Measurements from ENCODE around the gene LRRC42.

Gene LRRC42

DNA sequence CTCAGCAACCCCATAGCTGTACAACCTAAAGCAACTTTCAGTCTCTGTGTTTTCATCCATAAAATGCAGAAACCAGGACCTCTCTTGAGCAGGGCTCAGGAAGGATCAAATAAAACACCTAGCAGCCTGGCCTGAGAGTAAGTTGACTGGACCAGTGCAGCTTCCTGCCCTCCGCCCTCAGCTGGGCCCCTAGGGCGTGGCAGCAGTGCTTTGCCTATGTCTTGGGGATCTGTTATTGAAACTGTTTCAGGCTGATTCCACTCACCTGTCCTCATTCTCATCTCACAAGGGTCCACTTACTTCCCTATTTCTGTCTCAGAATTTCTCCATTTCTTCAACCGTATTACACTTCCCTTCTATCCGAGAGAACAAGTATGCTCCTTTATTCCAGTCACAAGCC is 17.3 kb downstream of the LRRC42 start:
- no peak overlapping the region for H3K4me3 ChIP-seq (ENCODE audit: low read depth, low read length)
- ChIA-PET POLR2A (interaction anchor here (0.6 kb wide), 2 partner anchors 20 to 88 kb away, joined by 3 to 5 read pairs; no protein-coding TSS in a partner anchor), CTCF (interaction anchor here (0.6 to 1.2 kb wide), 4 partner anchors 16 to 59 kb away, joined by 3 to 5 read pairs (median 4); no protein-coding TSS in a partner anchor)
- no peaks in the 10 kb centered on the region for H3K9me3 ChIP-seq (ENCODE audit: control insufficient read depth, insufficient read depth, low read depth, low read length)
- peaks cover 5% of the 10 kb centered on the region; the same call in 1 of the 2 replicates for H3K4me1 ChIP-seq (ENCODE audit: control insufficient read depth, insufficient read depth, low read length)
- TF ChIP-seq ZNF610 (tag by site-specific recombination; IDR thresholded peaks at IDR 0.05; ENCODE audit: borderline replicate concordance) (no peak), SCRT1 (tag by site-specific recombination; IDR thresholded peaks at IDR 0.05; ENCODE audit: borderline replicate concordance) (no peak), KLF8 (tag by site-specific recombination; IDR thresholded peaks at IDR 0.05) (no peak), ZNF341 (tag by site-specific recombination; IDR thresholded peaks at IDR 0.05; ENCODE audit: low read depth) (no peak)
- peaks cover 23 to 90% of the 10 kb centered on the region in 2 experiments for H3K36me3 ChIP-seq (ENCODE audit: control insufficient read depth in 2 of 2, insufficient read depth in 1 of 2, low read length in 2 of 2)
- no peak overlapping the region for H3K27ac ChIP-seq (ENCODE audit: extremely low read depth, low read depth, low read length)

DNA sequence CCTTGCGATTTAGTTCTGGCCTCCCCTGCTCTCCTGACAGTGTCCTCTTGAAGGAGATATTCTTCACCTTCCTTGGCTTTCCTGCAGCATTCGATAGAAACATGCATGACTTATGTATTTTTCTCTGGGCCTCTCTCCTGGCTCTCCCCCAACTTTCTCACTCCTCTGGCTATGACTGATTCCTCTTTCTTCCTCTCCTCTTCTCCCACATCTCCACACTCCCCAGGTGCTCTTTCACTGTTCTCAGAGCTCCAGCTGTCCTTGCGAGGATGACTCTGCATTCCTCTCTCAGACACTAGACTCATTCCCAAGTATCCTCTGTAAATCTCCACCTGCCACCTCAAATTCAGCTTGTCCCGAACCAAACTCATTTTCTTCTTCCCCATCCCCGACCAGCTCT is 18.0 kb downstream of the LRRC42 start:
- CTCF ChIA-PET, result interaction anchor here (0.6 to 1.2 kb wide), 4 partner anchors 14 to 697 kb away, joined by 3 to 5 read pairs (median 4); no protein-coding TSS in a partner anchor

DNA sequence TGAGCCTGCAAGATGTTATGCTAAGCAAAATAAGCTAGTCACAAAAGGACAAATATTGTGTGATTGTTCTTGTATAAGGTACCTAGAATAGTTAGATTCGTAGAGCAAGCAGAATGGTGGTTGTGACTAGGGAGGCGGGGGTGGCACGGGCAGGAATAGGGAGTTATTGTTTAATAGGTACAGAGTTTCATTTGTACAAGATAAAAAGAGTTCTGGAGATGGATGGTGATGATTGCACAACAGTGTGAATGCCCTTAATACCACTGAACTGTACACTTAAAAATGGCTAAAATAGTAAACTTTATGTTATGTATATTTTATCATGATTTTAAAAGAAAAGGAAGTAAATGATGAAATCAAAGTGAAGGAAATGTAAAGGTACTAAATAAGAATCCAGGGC is 20.6 kb downstream of the LRRC42 start:
- no peak overlapping the region for H3K27ac ChIP-seq (ENCODE audit: extremely low read depth, low read depth, low read length)
- H3K4me1 ChIP-seq (ENCODE audit: control insufficient read depth, insufficient read depth, low read length), result peaks cover 5% of the 10 kb centered on the region; the same call in 1 of the 2 replicates
- ChIA-PET CTCF (no interaction called here), POLR2A (no interaction called here)
- peaks cover 31 to 89% of the 10 kb centered on the region in 2 experiments for H3K36me3 ChIP-seq (ENCODE audit: control insufficient read depth in 2 of 2, insufficient read depth in 1 of 2, low read length in 2 of 2)
- no peaks in the 10 kb centered on the region for H3K9me3 ChIP-seq (ENCODE audit: control insufficient read depth, insufficient read depth, low read depth, low read length)
- H3K4me3 ChIP-seq (ENCODE audit: low read depth, low read length), result no peak overlapping the region
- TF ChIP-seq ZNF10 (tag by site-specific recombination; IDR thresholded peaks at IDR 0.05) (no peak), ZNF830 (tag by site-specific recombination; IDR thresholded peaks at IDR 0.05; ENCODE audit: low read depth) (no peak), ZNF202 (tag by site-specific recombination; IDR thresholded peaks at IDR 0.05; ENCODE audit: borderline replicate concordance) (no peak), SP2 (tag by site-specific recombination; IDR thresholded peaks at IDR 0.05) (no peak), GLIS1 (tag by site-specific recombination; IDR thresholded peaks at IDR 0.05) (no peak), ZNF433 (tag by site-specific recombination; IDR thresholded peaks at IDR 0.05; ENCODE audit: low read depth) (no peak), REPIN1 (tag by site-specific recombination; IDR thresholded peaks at IDR 0.05; ENCODE audit: low read depth) (no peak), OSR2 (tag by site-specific recombination; IDR thresholded peaks at IDR 0.05) (no peak), ZBTB20 (tag by site-specific recombination; IDR thresholded peaks at IDR 0.05) (no peak), ZNF837 (tag by site-specific recombination; IDR thresholded peaks at IDR 0.05) (no peak), ZNF324 (tag by site-specific recombination; IDR thresholded peaks at IDR 0.05) (no peak)
- TF ChIP-seq, protein P1, sequence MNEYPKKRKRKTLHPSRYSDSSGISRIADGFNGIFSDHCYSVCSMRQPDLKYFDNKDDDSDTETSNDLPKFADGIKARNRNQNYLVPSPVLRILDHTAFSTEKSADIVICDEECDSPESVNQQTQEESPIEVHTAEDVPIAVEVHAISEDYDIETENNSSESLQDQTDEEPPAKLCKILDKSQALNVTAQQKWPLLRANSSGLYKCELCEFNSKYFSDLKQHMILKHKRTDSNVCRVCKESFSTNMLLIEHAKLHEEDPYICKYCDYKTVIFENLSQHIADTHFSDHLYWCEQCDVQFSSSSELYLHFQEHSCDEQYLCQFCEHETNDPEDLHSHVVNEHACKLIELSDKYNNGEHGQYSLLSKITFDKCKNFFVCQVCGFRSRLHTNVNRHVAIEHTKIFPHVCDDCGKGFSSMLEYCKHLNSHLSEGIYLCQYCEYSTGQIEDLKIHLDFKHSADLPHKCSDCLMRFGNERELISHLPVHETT (tag by site-specific recombination; IDR thresholded peaks at IDR 0.05), result no peak

More for the DNA sequence above, 18.0 kb downstream of the LRRC42 start:
- Histone ChIP-seq H3K4me3 (ENCODE audit: low read depth, low read length) (no peak overlapping the region), H3K36me3 (ENCODE audit: control insufficient read depth in 2 of 2, insufficient read depth in 1 of 2, low read length in 2 of 2) (peaks cover 29 to 91% of the 10 kb centered on the region in 2 experiments), H3K4me1 (ENCODE audit: control insufficient read depth, insufficient read depth, low read length) (peaks cover 5% of the 10 kb centered on the region; the same call in 1 of the 2 replicates), H3K9me3 (ENCODE audit: control insufficient read depth, insufficient read depth, low read depth, low read length) (no peaks in the 10 kb centered on the region), H3K27ac (ENCODE audit: extremely low read depth, low read depth, low read length) (no peak overlapping the region)
- TF ChIP-seq ZNF423 (tag by site-specific recombination; IDR thresholded peaks at IDR 0.05), result no peak
- no peak for TF ChIP-seq ZNF555 (tag by site-specific recombination; conservative IDR thresholded peaks at IDR 0.05)
- TF ChIP-seq ZNF585B (tag by site-specific recombination; IDR thresholded peaks at IDR 0.05), result no peak
- TF ChIP-seq ZNF629 (tag by site-specific recombination; IDR thresholded peaks at IDR 0.05), result no peak
- no peak for TF ChIP-seq ZNF596 (tag by site-specific recombination; IDR thresholded peaks at IDR 0.05)
- no peak for TF ChIP-seq BCL11B (tag by site-specific recombination; IDR thresholded peaks at IDR 0.05; ENCODE audit: low read depth)
- no peak for TF ChIP-seq ZNF837 (tag by site-specific recombination; IDR thresholded peaks at IDR 0.05)
- TF ChIP-seq, protein P2, sequence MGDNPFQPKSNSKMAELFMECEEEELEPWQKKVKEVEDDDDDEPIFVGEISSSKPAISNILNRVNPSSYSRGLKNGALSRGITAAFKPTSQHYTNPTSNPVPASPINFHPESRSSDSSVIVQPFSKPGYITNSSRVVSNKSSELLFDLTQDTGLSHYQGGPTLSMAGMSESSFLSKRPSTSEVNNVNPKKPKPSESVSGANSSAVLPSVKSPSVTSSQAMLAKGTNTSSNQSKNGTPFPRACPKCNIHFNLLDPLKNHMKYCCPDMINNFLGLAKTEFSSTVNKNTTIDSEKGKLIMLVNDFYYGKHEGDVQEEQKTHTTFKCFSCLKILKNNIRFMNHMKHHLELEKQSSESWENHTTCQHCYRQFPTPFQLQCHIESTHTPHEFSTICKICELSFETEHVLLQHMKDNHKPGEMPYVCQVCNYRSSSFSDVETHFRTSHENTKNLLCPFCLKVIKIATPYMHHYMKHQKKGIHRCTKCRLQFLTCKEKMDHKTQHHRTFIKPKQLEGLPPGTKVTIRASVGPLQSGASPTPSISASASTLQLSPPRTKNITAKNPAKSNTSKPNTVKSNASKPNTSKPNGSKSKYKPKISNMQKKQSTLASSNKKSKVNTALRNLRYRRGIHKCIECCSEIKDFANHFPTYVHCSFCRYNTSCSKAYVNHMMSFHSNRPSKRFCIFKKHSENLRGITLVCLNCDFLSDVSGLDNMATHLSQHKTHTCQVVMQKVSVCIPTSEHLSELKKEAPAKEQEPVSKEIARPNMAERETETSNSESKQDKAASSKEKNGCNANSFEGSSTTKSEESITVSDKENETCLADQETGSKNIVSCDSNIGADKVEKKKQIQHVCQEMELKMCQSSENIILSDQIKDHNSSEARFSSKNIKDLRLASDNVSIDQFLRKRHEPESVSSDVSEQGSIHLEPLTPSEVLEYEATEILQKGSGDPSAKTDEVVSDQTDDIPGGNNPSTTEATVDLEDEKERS (tag by site-specific recombination; IDR thresholded peaks at IDR 0.05), result no peak
- TF ChIP-seq, protein P3, sequence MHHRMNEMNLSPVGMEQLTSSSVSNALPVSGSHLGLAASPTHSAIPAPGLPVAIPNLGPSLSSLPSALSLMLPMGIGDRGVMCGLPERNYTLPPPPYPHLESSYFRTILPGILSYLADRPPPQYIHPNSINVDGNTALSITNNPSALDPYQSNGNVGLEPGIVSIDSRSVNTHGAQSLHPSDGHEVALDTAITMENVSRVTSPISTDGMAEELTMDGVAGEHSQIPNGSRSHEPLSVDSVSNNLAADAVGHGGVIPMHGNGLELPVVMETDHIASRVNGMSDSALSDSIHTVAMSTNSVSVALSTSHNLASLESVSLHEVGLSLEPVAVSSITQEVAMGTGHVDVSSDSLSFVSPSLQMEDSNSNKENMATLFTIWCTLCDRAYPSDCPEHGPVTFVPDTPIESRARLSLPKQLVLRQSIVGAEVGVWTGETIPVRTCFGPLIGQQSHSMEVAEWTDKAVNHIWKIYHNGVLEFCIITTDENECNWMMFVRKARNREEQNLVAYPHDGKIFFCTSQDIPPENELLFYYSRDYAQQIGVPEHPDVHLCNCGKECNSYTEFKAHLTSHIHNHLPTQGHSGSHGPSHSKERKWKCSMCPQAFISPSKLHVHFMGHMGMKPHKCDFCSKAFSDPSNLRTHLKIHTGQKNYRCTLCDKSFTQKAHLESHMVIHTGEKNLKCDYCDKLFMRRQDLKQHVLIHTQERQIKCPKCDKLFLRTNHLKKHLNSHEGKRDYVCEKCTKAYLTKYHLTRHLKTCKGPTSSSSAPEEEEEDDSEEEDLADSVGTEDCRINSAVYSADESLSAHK (tag by site-specific recombination; IDR thresholded peaks at IDR 0.05), result no peak
- TF ChIP-seq ZNF707 (tag by site-specific recombination; IDR thresholded peaks at IDR 0.05), result no peak
- no peak for TF ChIP-seq ZNF501 (tag by site-specific recombination; IDR thresholded peaks at IDR 0.05)
- TF ChIP-seq ZNF350 (tag by site-specific recombination; IDR thresholded peaks at IDR 0.05), result no peak
- POLR2A ChIA-PET, result interaction anchor here (0.6 kb wide), 2 partner anchors 21 to 87 kb away, joined by 3 to 5 read pairs; no protein-coding TSS in a partner anchor
